Anterior cingulate cortex (tissue), 58 donors: ENCODE data around the gene ZBTB38.

Source experiments
- DNase-seq, 58 donors: peaks; one replicate each; lab custom pipeline; 2025; lab: John Stamatoyannopoulos, UW

The ZBTB38 gene

GRCh38 chr3:141362736-141363135 is 5.6 kb upstream of the ZBTB38 start:
- no peak for DNase-seq

- no peak for DNase-seq
These were observed 3.1 kb upstream of the ZBTB38 start for GRCh38 chr3:141365201-141365600.

GRCh38 chr3:141366285-141367037 is 1.8 kb upstream of the ZBTB38 start:
- DNase-seq: no peak

GRCh38 chr3:141367038-141367730 is 1.1 kb upstream of the ZBTB38 start:
- no peak for DNase-seq

- no peak for DNase-seq
These were observed 856 bp downstream of the ZBTB38 start for GRCh38 chr3:141368925-141369794.

- peak in 40 of 58 donors; percentile 7 to 87 (median 40) for DNase-seq
These were observed 1.8 kb downstream of the ZBTB38 start for GRCh38 chr3:141370065-141370533.

- no peak for DNase-seq
These were observed 3.6 kb downstream of the ZBTB38 start for GRCh38 chr3:141371882-141372281.

GRCh38 chr3:141372656-141373055 is 4.4 kb downstream of the ZBTB38 start:
- DNase-seq: no peak

GRCh38 chr3:141373232-141373631 is 4.9 kb downstream of the ZBTB38 start:
- no peak for DNase-seq

GRCh38 chr3:141373768-141374526 is 5.6 kb downstream of the ZBTB38 start:
- no peak for DNase-seq

GRCh38 chr3:141375381-141376301 is 7.3 kb downstream of the ZBTB38 start:
- DNase-seq: no peak

- DNase-seq: no peak
These were observed 9.1 kb downstream of the ZBTB38 start for GRCh38 chr3:141377377-141377776.

GRCh38 chr3:141378556-141378955 is 10.3 kb downstream of the ZBTB38 start:
- DNase-seq: no peak

GRCh38 chr3:141379250-141379966 is 11.1 kb downstream of the ZBTB38 start:
- DNase-seq: no peak

GRCh38 chr3:141380279-141380678 is 12.0 kb downstream of the ZBTB38 start:
- no peak for DNase-seq

- no peak for DNase-seq
These were observed 12.7 kb downstream of the ZBTB38 start for GRCh38 chr3:141380987-141381386.

GRCh38 chr3:141382571-141382970 is 14.3 kb downstream of the ZBTB38 start:
- DNase-seq: no peak

- DNase-seq: peak in 1 of 58 donors; percentile 20
These were observed 15.3 kb downstream of the ZBTB38 start for GRCh38 chr3:141383555-141384129.
